Stimulated activated CD8-positive, alpha-beta memory T cell treated with anti-CD3 and anti-CD28 coated beads, Interleukin-7, amount 100 ng/mL, for 48 hours (primary cell): ENCODE results near the gene MTOR.

ENCODE experiments used
- DNase-seq, 2 donors: peaks; one replicate each; pipeline ENCODE4 v3.0.0-alpha.2; 2020; ENCODE audit warnings: low read depth in 1 of 2; ENCODE audit errors: extremely low read depth in 1 of 2

The MTOR gene

DNA sequence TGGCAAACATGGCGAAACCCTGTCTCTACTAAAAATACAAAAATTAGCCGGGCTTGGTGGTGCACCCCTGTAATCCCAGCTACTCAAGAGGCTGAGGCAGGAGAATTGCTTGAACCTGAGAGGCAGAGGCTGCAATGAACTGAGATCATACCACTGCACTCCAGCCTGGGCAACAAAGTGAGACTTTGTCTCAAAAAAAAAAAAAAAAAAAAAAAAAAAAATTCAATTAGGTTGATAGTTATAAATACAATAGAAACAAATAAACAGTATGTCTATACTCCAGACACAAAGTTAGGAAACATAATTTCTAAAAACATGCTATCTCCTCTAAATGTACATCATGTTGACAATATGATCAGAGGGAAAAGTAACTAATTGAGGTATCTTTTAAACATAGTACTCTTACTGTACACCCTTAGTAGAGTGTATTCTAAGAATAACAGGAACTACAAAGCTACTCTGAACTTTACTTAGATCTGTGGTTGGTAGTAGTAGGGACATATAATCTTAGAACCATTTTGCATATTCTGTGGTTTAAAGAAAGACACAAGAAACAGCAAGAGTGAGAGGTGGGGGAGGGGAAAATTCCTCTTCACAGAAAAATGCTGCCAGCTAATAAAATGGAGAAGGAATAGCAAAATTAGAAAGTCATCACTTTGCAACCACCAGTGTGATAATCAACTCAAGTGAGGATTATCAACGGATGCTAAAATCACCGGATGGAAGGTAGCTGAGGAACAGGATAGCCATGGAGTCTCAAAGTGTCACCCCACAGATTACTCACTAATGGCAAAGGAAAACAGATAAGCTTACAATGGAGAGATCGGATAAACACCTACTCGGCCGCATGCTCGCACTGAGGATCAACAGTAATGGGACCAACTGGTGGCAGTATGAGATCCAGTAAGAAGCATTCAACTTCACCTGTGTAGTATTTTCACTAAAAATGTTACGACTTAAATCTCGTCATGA, 35.0 kb downstream of the MTOR start:
- no peak for DNase-seq

DNA sequence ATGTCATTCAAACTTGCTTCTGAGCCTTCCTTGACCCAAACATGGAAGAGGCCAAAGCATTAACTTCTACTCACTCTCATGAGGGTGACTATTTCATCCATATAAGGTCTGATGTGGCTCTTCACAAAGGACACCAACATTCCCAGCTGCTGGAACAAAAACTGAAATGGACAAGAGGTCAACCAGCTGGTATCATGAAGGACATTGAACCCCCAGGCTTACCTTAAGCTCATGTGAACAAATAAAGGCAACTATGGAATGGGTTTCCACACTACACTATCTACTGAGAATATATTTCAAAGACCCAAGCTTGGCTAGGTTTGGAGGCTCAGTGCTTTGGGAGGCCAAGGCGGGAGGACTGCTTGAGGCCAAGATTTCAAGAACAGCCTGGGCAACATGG, 46.3 kb downstream of the MTOR start:
- no peak for DNase-seq

DNA sequence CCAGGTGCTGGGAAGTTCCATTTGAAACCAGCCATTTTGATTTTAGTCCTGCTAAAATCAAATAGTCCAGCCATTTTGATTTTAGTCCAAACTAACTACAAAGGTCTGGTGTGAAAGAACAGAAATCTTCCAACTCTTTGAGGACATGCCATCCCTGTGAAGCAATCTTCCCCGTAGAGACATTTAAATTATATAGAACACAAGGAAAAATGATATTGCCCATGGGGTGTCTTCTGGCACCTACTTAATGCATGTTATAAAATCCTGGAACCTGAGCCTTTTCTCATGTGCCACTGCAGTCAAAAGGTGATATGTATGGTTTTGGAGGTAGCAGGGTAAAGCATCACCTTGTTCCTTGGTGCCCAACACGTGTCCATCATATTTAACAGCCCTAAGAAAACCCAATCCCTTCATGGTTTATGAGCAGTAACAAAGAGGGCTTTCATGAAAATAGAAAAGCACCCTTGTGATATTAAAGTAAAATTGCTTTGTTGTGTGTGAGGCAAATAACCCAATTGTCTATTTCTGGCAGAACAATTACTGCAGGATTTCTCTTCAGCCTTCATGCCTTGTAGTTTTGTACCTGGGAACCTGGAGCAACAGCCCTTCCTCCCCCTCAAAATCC, 46.9 kb downstream of the MTOR start:
- no peak for DNase-seq

DNA sequence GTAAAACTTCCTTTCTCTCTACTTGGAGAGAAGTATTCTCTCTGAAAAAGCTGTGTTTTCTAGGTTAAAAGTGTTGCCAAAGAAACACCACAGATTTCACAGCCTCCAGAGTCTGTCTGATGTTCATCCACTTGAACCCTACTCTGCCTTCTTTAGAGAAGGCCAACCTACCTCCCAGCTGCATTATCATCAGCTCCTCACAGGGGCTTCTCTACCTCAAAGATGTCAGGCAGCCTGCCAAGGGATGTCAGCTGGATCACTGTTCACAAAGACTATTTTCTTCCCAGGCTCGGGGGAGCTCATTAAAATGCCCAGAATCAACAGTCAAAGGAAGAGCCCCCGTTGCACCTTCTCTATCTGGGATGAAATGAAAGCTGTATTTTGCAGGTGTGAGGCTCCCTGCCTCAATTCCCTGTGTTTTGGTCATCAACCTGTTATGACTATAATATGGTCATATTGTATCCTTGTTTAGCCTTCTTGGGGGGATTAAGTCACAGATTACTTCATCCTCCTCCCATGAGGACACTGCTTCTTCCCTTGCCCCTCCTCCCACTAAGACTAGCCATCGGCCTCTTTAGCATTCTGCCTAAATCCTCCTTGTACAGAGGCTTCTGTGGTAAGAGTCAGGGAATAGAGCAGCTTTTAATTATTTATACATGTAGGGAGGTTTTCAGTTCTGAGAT, 47.5 kb downstream of the MTOR start:
- no peak for DNase-seq

DNA sequence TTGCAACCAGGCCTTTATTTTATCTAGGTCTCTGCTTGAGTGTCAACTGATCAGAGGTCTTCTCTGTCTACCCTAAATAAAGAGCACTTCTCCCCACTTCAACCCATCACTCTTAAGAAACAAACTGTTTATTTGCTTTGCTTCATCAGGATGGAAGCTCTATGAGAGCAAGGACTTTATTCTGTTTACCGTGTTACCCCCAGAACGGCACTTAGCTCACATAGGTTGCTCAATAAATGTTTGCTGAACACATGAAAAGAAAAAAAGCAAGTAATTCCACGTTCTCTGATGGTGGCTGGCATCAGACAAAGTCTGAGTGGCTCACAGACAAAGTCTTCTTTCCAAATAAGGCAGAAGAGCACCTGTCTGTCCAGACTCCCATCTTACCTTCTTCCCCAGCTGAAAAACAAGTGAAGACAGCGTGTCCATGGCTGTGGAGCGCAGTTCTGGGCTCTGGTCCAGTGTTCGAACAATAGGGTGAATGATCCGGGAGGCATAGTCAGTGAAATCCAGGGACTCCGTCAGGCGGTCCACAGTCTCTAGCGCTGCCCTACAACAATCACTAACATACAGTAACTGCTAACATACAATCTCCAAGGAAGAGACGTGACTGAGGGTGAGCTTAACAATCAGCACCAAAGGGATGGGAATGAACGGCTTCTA, 50.3 kb downstream of the MTOR start:
- no peak for DNase-seq

DNA sequence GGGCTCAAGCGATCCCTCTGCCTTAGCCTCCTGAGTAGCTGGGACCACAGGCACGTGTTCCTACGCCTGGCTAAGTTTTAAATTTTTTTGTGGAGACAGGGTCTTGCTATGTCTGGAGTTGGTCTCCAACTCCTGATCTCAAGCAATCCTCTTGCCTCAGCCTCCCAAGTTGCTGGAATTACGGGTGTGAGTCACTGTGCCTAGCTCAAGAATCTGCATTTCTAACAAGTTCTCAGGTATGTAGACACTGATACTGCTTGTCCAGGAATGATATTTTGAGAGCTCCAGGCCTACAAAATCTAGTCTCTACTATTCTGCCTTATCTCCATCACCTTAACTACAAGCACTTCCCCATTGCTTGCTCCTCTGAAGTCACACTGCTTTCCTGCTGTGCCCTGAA, 50.9 kb downstream of the MTOR start:
- no peak for DNase-seq

DNA sequence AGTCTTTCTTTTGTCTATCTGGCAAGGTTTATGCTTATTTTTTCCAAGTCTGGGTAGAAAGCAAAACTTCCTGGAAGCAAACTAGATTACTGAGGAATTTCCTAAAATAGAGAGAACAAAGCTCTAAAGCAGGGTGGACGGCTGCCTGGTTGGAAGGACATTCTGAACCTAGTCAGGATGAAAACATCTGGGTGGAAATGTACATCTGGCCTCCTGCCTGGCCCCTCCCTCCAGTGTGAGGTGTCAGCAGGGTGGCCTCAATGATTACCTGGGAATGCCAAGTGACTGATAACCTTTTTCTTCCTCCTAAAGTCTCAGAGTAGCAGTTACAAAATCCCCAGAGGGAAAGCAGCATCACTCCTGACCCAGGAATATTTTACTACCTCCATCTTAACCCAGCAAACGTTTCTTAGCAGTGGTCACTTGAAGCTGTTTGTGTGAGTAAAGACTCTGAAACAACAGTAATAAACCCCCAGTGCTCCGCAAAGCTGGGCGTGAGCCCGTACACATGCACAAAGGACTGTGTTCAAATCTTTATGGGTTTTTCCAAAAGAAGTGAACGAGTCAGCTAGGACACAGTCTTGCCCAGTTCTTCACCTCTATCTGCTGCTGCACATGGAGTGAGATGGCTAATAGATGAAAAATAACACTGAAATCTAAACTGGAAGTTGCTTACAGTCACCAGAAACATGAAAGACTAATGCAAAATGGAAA, 54.3 kb downstream of the MTOR start:
- DNase-seq = no peak

DNA sequence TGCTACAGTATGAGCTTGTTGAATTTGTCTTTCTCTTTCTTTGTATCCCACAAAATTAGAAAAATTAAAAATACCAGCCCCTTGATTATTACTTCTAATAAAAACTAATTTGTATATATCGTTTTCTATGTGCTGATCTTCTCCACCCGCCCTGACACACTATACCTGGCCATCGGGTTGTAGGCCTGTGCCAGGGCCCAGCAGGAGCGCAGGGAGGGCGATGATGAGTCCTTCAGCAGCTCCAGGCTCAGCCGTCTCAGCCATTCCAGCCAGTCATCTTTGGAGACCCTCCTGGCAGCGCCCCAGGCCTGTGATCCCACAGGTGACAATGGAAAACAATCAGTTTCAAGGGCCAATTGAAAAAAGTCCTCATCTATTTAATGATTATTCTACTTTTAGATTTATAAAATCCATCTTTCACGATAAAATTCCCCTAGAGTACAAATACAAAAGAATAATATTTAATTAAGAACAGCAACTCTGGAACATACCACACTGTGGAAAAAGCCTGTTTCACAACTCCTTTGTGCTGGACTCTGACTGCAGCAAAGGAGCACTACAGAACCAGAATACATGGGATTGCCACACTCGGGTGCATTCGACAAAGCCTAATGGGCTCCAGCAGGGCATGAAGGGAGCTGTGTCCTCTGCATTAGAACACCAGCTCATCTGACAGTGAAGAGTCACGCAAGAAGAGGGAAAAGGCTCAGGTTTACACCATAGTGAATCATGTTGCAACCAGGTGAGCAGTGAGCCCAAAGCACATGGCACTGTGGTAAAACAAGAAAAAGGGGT, 57.8 kb downstream of the MTOR start:
- no peak for DNase-seq

DNA sequence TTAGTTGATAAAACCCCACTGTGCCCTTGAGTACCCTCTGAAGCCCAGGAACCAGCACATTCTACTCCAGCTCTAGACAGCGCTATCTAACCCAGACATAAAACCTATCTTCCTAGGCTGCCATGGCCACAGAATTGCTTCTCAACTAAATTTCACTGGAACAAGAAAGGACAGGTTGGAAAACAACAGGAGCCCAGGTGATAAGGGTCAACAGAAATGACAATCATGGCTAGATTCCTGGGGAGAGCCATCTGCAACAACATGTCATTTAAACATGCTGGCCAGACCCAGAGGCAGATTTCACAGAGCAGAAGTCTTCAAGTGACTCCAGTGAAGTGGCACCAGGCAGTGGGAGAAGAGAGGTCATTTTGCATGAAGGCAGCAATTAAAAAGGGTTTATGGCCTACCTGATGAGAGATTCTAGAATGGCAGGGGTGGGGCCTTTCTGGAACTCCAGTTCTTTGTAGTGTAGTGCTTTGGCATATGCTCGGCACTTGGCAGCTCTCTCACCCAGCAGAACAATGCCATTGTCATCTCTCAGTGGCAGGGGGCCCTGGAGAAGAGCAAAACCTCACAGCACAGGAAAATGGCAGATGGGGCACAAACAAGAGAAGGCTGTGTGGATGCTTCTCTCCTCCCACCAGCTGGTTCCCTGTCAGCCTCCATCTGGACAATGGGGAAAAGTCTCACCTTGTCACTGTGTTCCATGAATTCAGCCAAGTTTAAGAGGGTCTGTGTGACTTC, 63.3 kb downstream of the MTOR start:
- DNase-seq = no peak

DNA sequence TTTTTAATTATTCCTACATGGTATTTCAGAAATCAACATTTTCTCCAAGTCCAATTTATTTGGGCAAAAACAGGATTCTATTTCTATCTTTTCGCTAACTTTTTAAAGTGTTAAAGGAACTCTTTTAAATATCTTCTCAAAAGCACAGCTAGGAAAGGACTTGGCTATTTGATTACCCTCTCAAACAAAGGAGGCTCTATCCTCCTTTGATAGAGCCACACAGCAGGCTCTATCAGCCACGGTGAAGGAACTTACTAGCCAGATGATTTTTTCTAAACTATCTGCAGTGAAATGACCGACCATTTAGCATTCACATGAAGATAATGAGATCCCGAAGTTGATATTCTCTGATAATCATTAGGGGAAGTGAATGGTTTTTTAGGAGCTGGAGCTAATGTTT, 64.1 kb downstream of the MTOR start:
- DNase-seq = no peak

DNA sequence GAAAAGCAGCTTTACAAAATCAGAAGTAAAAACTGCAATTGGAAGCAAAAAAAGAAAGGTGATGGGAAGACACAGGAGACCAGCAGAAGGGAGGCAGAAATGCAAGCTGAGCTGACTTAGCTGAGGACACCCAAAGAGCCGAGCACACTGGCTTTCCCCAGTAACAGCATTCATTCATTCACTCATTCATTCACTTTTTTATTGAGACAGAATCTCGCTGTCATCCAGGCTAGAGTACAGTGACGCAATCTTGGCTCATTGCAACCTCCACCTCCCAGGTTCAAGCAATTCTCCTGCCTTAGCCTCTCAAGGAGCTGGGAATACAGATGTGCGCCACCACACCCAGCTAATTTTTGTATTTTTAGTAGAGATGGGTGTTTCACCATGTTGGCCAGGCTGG, 65.0 kb downstream of the MTOR start:
- DNase-seq = no peak

DNA sequence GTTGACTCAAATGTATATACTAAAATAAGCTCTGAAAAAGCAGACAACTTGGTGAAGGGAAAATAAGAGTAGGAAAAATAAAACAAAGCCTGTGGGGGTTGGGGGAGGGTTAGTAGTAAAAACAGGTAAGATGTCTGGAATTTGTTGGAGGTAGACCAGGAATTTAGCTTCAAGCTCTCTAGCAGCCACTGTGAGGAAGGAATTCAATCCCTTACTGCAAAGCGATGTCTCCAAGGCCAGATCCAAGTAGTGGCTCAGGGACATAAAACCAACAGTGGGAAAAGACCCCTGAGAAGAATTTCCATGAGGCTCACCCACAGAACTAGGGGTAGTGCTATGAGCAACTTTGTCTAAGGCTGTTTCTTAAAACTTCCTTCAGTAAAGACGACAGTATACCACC, 65.4 kb downstream of the MTOR start:
- DNase-seq = no peak

DNA sequence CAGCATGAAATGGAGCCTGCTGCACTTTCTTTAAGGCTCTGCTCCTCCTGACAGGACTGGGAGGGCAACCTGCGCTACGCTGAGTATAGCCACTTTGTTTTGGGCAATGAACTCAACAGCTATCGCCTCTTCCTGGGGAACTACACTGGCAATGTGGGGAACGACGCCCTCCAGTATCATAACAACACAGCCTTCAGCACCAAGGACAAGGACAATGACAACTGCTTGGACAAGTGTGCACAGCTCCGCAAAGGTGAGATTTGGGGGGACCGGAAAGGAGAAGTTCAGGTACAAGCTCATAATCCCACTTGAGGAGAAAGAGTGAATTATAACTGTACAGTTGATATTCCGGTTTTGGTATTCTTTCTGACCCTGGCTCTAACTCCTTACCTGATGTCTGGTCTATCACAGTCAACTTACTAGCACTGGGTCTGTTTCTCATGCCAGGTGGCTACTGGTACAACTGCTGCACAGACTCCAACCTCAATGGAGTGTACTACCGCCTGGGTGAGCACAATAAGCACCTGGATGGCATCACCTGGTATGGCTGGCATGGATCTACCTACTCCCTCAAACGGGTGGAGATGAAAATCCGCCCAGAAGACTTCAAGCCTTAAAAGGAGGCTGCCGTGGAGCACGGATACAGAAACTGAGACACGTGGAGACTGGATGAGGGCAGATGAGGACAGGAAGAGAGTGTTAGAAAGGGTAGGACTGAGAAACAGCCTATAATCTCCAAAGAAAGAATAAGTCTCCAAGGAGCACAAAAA, 67.8 kb downstream of the MTOR start:
- no peak for DNase-seq

DNA sequence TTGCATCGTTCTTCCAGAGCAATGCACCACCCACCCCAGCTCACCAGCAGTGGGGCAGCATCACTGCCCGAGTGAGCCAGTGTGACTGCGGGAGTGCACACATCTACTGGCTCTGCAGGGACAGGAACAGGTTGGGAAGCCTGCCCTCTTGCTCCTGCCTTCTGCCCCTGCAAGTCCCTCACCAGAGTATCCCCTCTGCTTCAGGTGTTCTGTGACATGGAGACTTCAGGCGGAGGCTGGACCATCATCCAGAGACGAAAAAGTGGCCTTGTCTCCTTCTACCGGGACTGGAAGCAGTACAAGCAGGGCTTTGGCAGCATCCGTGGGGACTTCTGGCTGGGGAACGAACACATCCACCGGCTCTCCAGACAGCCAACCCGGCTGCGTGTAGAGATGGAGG, 69.0 kb downstream of the MTOR start:
- DNase-seq = no peak

DNA sequence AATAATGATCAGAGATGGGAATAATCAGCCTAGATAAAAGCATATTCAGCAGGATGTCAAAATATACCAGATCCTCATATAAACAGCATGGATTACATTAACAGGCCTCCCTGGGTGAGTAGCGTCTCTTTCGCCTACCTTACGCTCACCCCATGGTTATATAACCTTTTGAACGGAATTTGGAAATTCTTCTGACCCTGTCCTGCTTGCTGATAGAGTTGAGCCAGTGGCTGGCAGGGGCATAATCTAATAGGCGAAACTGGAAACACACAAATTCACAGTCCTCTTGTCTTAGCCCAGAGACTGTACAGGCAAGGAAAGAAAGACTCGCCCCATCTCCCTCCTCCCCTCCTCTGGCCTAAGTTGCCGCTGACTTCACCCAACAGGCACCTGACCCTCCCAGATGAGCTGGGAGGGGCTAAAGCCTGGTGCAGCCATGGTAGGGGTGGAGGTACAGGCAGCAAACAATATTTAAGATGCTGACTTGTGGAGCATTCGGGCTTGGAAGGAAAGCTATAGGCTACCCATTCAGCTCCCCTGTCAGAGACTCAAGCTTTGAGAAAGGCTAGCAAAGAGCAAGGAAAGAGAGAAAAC, 73.4 kb downstream of the MTOR start, which contains the start of gene ANGPTL7:
TSS of gene ANGPTL7 (plus strand) at position 498 of the 594 bp plus-strand sequence. CDS start 225 bp downstream, outside the sequence.
- DNase-seq = no peak

DNA sequence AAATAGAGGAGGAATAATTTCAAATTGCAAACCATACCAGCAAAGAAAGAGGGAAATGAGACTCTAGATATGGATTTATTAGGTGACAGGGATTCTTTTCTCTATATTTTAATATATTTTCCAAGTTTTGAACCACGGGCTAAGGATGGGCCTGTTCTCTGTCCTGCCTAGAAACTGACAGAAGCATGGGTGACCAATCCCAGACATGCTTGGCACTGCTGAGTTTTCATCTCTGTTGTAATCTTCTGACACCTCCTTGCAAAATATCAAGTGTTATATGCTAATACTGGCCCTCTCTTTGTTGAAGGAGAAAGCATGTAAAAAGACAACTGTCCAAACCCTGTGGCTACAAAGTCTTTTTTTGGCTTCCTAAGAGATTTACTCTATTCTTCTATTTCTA, 74.0 kb downstream of the MTOR start:
- DNase-seq = no peak

DNA sequence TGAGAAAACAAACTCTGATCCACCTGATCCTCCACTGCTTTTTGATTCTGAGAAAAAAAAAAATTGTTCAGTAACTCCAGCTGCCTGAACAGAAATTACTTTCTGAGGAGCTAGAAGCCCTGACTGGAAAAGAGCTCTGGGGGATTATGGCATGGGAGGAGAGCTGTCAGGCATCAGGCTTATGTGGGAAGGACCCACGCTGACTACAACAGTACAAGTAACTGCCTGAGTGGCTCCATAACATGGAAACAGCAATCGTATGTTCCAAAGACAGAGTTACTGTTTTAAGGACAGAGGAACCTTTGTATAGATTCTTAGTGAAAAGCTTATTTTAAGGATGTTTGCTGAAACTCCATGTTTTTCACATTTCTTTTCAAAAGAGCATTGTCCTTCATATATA, 74.4 kb downstream of the MTOR start:
- DNase-seq = no peak

DNA sequence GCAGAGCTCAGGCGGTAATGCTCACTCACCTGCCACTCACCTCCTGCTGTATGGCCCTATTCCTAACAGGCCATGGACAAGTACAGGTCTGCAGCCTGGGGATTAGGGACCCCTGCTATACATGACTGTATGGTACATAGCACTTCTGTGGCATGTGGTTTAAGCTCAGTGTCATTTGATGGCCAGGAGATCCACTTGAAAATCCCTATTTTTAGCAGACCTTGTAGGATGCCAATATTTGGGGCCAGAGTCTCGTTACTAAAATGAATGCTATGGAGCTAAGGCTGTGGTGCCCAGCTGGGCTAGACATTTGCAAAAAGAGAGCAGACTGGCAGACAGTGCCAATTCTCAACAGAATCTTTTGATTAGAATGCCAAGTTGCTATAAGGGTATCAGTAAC, 74.9 kb downstream of the MTOR start:
- no peak for DNase-seq
